Measurements from ENCODE around the gene DET1. TPM values are rescaled to one million over a fixed set of nuclear protein-coding genes. Genes with fewer than 3 reads are reported as not detected.

DET1 gene
- total RNA-seq, 1 experiment from 2014 or later, result 6.6 TPM

GRCh38 chr15:88470625-88471372 is 75.7 kb downstream of the DET1 start:
- no peak overlapping the region for H3K56ac ChIP-seq (ENCODE audit: insufficient read length, low read depth, low read length)
- H4K8ac ChIP-seq (replicated peaks; ENCODE audit: insufficient read length, low read depth, low read length), result no peak overlapping the region
- H4K91ac ChIP-seq (ENCODE audit: insufficient read length, low read depth, low read length), result no peak overlapping the region
- WGBS (ENCODE audit: extremely low coverage, insufficient read length, low lambda C conversion rate), result no CpG with 5 or more reads among the region's 6 CpGs
- no peaks in the 10 kb centered on the region for H3K9me3 Mint-ChIP-seq
- H3K36me3 Mint-ChIP-seq (ENCODE audit: insufficient read depth in 1 of 3, low read depth in 3 of 3), result peaks cover 4 to 23% (median 19%) of the 10 kb centered on the region in 3 experiments; a peak in 5 of 7 replicates
- H2BK5ac ChIP-seq (ENCODE audit: insufficient read length, low read length), result no peak overlapping the region
- H2BK120ac ChIP-seq (ENCODE audit: low read depth, low read length, poor library complexity, severe bottlenecking), result no peak overlapping the region
- H3K79me2 ChIP-seq (ENCODE audit: insufficient read depth, low read length), result peaks cover 12% of the 10 kb centered on the region; the same call in 1 of the 2 replicates
- H3K4me1 ChIP-seq (ENCODE audit: insufficient read depth, low read length), result 0 out of 2 replicates have a peak, but pooled peaks cover 2% of the 10 kb centered on the region
- no peak overlapping the region for H3K23ac ChIP-seq (ENCODE audit: insufficient read length, low read depth, low read length)
- H3K14ac ChIP-seq (ENCODE audit: insufficient read depth, low read length), result no peak overlapping the region
- no peak overlapping the region for H3K18ac ChIP-seq (ENCODE audit: insufficient read length, low read depth, low read length)
- no peak overlapping the region for H2BK15ac ChIP-seq (ENCODE audit: low read depth, low read length)
- no peak overlapping the region for H3K4me2 ChIP-seq (ENCODE audit: insufficient read depth, insufficient read length, low read length)
- H4K5ac ChIP-seq (ENCODE audit: insufficient read length, low read depth, low read length), result no peak overlapping the region
- no peak overlapping the region for H2BK20ac ChIP-seq (ENCODE audit: low read depth, low read length, poor library complexity, severe bottlenecking)
- no peak overlapping the region for H3K4ac ChIP-seq (ENCODE audit: low read depth, low read length)
- H3K27me3 ChIP-seq (ENCODE audit: insufficient read depth, low read length), result no peaks in the 10 kb centered on the region
- no peaks in the 10 kb centered on the region; the same call in 1 of the 2 replicates for H3K27me3 Mint-ChIP-seq (ENCODE audit: low read depth)
- TF ChIP-seq CTCF (conservative IDR thresholded peaks at IDR 0.05), result no peak; the same call in 2 of the 3 replicates
- peaks cover 12% of the 10 kb centered on the region for H3K23me2 ChIP-seq (ENCODE audit: insufficient read length, low read depth, low read length, poor library complexity, severe bottlenecking)
- DNase-seq, result no peak
- no peak overlapping the region for H3T11ph ChIP-seq (ENCODE audit: low read length)
- no peak overlapping the region for H2AFZ ChIP-seq (ENCODE audit: low read length)
- no peaks in the 10 kb centered on the region for H3K9me3 ChIP-seq (ENCODE audit: control insufficient read depth, low read depth, low read length)
- no peak overlapping the region for H3K27ac Mint-ChIP-seq
- H3K4me3 Mint-ChIP-seq, result no peak overlapping the region
- no peaks in the 10 kb centered on the region for H4K20me1 ChIP-seq (ENCODE audit: control insufficient read depth, insufficient read depth, insufficient read length)
- H3K9ac ChIP-seq (ENCODE audit: extremely low read depth, insufficient read length, low read length), result no peak overlapping the region
- H3K27ac ChIP-seq (ENCODE audit: insufficient read length, low read depth, low read length), result no peak overlapping the region
- no peak overlapping the region for H2AK5ac ChIP-seq (ENCODE audit: insufficient read length, low read length)
- peaks cover 14% of the 10 kb centered on the region in 2 experiments for H3K4me1 Mint-ChIP-seq
- peaks cover 3% of the 10 kb centered on the region for H3K79me1 ChIP-seq (ENCODE audit: insufficient read depth, low read depth, low read length, poor library complexity, severe bottlenecking)
- no peak overlapping the region for H2BK12ac ChIP-seq (ENCODE audit: insufficient read length, low read depth, low read length)

Measured in H9 (cell line).